NCI-H2107 treated with DMSO at 0.1 percent for 48 hours (cell line): ENCODE measurements around the gene IL1F10.

Experiments used
- DNase-seq: peaks from one replicate; lab custom pipeline; 2025; ENCODE audit not compliant: unreplicated experiment; lab: John Stamatoyannopoulos, UW

IL1F10 gene

GRCh38 chr2:113111823-113112287, 44.1 kb downstream of the IL1F10 start:
- no peak for DNase-seq

- no peak for DNase-seq
Measured at GRCh38 chr2:113112441-113112840, 44.7 kb downstream of the IL1F10 start.

- DNase-seq = no peak
Measured at GRCh38 chr2:113112871-113113270, 45.1 kb downstream of the IL1F10 start.

GRCh38 chr2:113113807-113114206, 46.0 kb downstream of the IL1F10 start:
- no peak for DNase-seq

- DNase-seq = no peak
Measured at GRCh38 chr2:113114224-113114945, 46.6 kb downstream of the IL1F10 start.

GRCh38 chr2:113114996-113115395, 47.2 kb downstream of the IL1F10 start:
- DNase-seq = no peak

- DNase-seq = no peak
Measured at GRCh38 chr2:113116100-113116958, 48.6 kb downstream of the IL1F10 start.

GRCh38 chr2:113117541-113118262, 49.9 kb downstream of the IL1F10 start:
- no peak for DNase-seq

GRCh38 chr2:113118263-113118657, 50.5 kb downstream of the IL1F10 start:
- DNase-seq = no peak

- no peak for DNase-seq
Measured at GRCh38 chr2:113119111-113119510, 51.3 kb downstream of the IL1F10 start.

- DNase-seq = no peak
Measured at GRCh38 chr2:113120861-113121260, 53.1 kb downstream of the IL1F10 start.

- no peak for DNase-seq
Measured at GRCh38 chr2:113122364-113122763, 54.6 kb downstream of the IL1F10 start.

GRCh38 chr2:113123726-113124125, 56.0 kb downstream of the IL1F10 start:
- DNase-seq = no peak

GRCh38 chr2:113124181-113124961, 56.6 kb downstream of the IL1F10 start:
- no peak for DNase-seq
